HG02571 (cell line): ENCODE data around the gene ZNF845.
A peak's percentile ranks its signal among the peaks of the same experiment; 100 is the strongest.
"Not testable (repeated sequence)": the region's sequence is repeated elsewhere in the genome, so short reads cannot be mapped to it uniquely, and the experiment has no call there.

Experiments used
- ATAC-seq: cut with Tn5 transposase; IDR thresholded peaks from one replicate; pipeline ENCODE4 v1.9.1; 2021; ENCODE audit warnings: mild to moderate bottlenecking, moderate library complexity; ENCODE audit not compliant: unreplicated experiment

Gene ZNF845

DNA sequence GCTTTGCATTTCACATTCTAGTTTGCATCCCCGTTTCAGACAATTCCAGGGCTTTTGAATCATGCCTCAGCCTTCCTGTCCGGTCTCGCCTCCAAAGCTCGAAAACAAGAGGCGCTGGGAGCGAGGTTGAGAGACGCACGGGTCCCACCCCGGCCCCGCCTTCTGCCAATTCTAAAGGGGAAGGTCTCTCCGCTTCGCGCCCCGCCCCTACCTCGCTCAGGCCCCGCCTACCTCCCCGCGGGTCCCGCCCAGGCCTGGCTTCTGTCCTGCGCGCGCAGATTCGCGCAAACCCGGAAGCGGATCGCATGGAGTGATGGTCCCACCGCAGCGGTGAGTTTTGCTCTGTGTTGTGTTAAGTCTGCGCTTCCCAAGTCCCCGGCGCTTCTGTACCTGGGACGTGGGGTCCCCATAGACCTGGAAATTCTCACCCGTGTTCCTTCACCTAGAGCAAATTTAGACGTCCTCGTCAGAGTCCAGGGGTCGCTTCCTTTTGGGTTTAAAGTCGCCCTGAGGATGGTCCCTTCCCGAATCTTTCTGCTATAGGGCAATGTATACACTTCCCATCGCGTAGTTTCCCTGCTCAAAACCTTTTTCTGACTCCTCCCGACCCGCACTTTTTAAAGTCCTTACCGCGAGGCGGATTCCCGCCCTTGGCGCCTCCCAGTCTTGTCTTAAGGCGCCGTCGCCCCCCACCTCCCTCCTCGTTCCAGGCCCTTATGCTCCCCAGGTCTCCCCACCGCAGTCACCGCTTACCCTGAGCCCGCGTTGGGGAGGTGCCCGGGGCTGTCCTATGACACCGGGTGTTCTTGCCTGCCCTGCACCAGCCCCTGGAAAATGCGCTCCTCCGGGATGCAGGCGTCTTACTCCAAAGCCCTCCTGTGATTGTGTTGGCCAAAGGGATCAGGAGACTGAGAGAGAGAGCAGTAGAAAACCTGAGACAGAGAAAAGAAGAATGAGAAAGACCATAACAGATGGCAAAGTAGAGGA, at the start of gene ZNF845:
TSS of gene ZNF845 (plus strand) at position 287 of the 987 bp plus-strand sequence. CDS start 7,559 bp downstream, outside the sequence.
- peak; percentile 93 for ATAC-seq

DNA sequence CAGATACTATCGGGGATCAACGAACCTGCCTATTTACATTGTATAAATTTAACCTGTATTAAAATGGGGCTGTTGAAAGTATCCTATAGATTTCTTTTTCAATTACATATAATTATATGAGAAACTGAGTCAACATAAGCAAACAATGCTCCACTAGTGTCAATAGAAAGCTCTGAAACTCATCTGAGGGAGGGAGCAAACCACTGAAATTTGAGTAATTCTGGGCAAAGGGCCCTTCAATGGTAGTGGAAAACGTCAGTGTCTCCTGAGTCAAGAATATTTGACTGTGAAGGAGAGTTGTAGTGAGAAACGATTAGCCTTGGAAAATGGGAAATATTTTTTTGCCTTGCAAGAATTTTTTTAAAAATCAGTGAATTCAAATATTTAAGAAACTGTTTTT, 48.5 kb upstream of the ZNF845 start:
- ATAC-seq: no peak

DNA sequence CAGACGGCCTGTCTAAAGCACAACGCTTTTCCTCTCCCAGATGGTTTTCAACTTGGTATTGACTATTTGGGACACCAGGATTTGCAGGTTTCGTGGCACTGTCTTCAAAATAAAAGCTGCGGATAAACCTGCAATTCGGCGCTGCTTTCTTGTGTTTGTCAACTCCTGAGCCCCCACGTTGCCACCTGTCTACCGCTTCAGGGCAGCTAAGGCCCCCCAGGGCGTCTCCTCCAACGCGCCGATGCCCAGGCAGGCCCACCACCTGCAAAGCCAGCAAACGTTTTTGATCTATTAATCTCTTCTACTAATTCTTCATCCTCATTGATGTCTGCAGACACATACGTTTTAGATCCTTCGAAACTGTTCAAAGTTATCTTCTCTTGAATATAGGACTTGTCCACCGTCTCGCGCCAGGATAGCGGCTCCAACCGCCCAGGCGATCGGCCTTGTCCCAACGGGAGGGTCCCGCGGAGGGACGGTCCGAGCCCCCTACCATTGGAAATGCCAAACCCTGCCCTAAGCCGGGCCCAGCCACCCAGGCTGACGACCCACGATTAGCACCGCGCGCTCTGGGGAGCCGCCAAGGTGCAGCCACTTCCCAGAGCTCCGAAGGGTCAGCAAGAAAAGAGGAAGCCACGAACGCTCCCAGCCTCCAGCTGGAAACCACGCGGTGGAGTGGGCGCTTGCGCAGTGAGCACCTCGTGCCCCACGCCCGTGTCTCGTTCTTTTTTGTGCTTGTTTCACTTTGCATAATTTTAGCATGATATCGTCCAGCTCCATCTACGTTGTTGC, 42.6 kb upstream of the ZNF845 start:
- no peak for ATAC-seq

DNA sequence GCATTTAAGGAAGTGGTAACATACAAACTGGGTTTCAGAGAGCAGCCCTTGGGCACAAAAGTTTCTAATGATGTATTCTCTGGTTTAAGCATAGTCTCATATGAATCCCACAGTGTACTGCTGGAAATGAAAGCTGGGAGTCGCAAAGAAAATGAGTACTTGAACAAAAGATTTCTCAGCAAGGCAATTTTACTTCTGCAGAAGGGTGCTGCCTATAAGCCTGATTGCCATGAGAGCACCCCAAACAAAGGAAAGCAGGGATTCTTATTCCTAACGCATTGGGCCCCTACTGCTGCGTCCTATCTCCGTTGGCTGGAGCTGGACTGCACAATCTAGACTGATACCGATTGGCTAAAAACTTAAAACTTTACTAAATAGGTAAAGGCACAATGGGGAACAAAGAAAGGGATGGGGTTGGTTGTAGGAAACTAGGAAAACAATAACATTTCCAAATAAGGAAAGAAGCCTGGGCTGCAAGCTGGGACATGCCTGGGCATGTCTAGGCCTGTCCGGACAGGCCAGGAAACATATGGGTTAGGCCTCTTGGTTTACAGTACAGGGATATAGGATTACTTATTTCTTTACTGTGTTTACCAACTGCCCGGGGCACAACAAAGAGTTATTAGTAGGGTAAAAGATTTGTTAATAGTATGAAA, 38.6 kb upstream of the ZNF845 start:
- ATAC-seq: no peak

DNA sequence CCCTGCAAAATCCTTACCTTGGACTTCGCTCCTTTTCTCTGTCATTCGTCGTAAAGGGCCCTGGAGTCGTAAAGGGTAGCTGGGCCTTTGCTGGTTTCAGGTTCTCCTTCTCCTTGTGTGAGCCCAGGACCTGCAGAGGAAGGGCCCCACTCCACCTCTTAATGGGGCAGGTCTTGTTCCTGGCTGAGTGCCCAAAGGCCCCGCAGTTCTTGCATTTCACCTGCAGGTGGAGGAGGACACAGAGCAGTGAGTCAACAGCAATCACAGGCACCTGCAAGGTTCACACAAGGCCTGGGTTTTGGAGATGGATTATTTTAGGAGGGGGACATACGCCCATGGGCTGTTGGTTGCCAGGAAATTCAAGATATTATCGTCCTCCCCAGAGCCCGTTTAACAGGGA, 32.2 kb upstream of the ZNF845 start:
- not testable (repeated sequence) for ATAC-seq

DNA sequence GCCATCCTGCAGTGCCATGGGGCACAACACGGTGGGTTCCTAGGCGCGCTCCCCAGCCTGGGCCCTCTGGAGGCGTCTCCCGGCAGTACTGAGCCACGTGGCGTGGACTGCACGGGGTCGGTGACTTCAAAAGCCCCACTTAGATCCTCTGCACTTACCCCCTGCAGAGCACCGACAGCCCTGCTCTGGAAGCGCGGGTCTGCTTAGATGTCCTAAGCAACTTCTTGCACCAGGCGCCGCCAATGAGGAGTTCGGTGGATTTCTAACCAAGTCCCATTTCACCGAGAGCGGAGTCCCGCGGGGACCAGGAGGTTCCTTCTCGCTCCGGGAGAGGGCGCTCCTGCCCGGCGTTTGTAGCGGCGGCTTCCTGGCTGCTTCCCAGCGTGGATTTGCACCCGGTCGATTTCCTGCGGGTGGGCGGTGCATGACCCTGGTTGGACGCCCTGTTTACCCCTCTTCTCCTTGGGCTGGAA, 25.2 kb upstream of the ZNF845 start:
- no peak for ATAC-seq

DNA sequence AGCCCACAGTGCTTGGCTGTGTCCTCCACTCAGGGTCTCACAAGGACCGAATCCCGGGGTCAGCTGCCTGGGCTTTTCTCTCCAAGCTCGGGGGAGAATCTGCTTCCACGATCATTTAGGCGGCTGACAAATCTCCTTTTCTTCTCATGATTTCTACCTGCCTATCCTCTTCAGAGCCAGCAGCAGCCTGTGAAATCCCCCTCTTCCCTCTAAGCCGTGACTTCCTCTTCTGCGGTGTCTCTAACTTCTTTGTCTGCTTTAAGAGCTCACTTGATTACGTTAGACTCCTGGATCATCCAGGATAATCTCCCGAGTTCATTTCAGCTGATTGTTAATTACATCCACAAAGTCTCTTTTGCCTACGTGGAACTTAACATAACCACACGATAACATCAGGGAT, 22.5 kb upstream of the ZNF845 start:
- ATAC-seq: no peak

DNA sequence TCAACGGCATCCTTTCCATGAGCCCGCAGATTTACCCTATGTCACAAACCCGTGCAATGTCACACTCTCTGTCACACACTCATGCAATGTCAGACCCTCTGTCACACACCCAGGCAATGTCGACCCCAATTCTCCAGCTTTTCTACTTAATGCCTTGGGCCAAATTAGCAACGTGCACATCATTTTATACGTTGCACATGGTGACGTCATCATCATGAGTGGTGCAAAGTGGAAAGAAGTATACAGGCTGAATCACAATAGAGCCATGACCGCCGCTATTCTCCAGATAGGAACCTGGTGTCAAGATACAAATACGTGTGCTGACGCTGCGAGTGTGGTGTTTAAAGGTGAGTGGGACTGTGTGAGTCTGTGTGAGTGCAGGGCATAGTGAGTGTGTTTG, 21.7 kb upstream of the ZNF845 start:
- no peak for ATAC-seq

DNA sequence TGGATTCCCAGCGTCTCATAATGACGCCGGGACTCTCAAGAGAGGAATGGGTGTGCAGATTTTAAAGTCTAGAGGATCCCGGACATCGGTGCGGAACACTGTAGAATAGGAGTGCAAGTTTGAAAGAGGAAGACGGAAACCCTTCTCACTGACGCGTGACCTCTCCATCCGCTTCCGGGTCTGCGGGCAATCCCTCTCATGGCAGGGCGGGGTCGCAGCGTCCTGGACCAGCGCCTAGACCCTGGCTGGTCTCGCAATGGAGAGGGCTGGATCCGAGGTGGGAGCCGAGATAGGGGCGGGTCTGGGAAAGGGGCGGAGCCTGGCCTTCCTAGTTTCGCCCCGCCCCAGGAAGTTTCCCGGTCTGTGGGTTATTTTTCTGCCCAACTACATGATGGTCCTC, 4.6 kb upstream of the ZNF845 start:
- no peak for ATAC-seq

DNA sequence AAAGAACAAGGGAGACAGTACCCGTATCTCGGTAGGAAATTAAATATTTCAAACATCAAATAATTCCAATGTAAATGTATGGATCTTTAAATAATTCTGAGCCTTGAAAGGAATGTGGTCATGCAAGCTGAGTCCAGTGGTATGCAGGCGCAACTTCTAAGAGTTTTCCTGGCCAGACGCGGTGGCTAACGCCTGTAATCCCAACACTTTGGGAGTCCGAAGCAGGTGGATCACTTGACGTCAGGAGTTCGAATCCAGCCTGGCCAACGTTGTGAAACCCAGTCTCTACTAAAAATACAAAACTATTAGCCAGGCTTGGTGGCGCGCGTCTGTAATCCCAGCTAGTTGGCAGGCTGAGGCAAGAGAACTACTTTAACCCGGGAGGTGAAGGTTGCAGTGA, 1.1 kb upstream of the ZNF845 start:
- ATAC-seq: no peak

DNA sequence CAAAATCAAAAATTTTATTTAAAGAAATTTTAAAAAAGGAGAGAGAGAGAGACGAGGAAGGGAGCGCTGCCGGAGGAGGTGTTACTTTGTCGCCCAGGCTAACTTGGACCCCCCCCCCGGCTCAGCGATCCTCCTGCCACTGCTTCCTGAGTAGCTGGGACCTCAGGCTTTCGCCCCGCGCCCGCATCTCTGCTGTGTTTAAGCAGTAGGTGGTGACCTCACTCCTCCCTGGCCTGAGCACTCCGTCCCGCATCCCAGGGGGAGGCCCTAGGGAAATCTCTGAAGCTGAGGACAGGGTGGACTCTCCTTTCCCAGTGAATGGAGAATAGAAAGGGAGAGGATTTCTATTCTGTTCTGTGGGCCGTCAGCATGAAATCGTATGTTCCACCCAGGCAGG, 485 bp upstream of the ZNF845 start:
- no peak for ATAC-seq

DNA sequence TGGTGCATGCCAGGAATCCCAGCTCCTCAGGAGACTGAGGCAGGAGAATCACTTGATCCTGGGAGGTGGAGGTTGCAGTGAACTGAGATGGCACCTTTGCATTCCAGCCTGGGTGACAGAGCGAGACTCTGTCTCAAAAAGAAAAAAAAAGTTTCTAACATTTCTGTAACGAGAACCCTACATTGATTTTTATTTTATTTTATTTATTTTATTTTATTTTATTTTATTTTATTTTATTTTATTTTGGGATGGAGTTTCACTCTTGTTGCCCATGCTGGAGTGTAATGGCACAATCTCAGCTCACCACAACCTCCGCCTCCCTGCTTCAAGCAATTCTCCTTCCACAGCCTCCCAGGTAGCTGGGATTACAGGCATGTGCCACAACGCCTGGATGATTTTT, 10.9 kb downstream of the ZNF845 start:
- not testable (repeated sequence) for ATAC-seq

DNA sequence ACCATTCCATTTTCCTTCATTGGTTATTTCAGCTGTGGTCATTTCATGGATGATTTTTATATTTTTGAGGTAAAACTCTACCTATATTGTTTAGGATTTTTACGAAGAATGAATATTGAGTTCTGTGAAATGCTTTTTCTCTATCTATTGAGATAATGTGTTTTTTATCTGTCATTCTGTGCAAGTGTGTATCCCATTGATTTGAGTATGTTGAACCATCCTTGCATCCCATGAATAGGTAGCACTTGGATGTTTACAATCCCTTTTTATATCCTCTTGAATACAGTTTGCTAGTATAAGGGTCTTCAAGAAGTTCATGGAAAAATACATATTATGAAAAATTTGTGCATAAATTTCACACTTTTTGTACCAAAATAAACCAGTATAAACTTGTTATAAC, 22.2 kb downstream of the ZNF845 start:
- no peak for ATAC-seq

DNA sequence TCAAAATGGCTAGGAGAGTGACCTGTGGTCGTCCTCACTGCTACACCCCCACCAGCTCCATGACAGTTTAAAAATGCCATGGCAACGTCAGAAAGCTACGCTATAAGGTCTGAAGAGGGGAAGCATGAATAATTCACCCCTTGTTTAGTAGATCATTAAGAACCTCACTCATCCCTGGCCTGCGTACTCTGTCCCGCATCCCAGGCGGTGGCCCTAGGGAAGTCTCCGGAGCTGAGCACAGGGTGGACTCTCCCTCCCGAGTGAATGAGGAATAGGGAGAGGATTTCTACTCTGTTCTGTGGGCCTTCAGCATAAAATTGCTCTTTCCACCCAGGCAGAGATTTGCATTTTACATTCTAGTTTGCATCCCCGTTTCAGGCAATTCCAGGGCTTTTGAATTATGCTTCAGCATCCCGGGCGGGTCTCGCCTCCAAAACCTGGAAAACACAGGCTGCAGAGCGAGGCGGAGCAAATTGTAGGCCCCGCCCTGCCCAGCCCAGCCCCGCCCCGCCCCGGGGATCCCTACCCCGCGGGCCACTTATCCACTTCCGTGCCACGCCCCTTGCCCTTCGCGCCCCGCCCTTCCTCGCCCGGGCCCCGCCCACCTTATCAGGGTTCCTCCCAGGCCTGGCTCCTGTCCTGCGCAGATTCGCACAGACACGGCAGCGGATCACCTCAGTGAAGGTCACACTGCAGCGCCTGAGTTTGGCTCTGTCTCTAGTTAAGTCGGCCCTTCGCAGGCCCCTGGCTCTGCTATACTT, 24.5 kb downstream of the ZNF845 start:
- ATAC-seq: no peak

DNA sequence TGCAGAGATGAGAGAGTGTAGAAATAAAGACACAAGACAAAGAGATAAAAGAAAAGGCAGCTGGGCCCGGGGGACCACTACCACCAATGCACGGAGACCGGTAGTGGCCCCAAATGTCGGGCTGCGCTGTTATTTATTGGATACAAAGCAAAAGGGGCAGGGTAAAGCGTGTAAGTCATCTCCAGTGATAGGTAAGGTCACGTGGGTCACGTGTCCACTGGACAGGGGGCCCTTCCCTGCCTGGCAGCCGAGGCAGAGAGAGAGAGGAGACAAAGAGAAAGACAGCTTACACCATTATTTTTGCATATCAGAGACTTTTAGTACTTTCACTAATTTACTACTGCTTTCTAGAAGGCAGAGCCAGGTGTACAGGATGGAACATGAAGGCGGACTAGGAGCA, 26.5 kb downstream of the ZNF845 start:
- ATAC-seq: not testable (repeated sequence)

DNA sequence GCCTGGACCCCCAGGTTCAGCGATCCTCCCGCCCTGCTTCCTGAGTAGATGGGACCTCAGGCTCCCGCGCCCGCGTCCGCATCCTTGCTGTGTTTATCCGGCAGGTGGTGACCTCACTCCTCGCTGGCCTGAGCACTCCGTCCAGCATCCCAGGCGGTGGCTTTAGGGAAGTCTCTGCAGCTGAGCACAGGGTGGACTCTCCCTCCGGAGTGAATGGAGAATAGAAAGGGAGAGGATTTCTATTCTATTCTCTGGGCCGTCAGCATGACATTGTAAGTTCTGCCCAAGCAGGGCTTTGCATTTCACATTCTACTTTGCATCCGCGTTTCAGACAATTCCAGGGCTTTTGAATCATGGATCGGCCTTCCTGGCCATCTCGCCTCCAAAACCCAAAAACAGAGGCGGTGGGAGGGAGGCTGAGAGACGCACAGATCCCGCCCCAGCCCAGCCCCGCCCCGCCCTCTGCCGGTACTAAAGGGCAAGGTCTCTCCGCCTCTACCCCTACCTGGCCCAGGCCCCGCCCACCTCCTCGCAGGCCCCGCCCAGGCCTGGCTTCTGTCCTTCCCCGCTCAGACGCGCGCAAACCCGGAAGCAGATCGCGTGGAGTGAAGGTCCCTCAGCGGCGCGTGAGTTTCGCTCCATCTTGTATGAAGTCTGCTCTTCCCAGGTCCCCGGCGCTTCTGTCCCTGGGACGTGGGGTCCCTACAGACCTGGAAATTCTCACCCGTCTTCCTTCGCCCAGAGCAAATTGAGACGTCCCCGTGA, 31.8 kb downstream of the ZNF845 start, which contains the start of gene ZNF525:
TSS of gene ZNF525 (plus strand) at position 572 of the 765 bp plus-strand sequence. CDS start 6,577 bp downstream, outside the sequence.
- ATAC-seq: peak; percentile 97

DNA sequence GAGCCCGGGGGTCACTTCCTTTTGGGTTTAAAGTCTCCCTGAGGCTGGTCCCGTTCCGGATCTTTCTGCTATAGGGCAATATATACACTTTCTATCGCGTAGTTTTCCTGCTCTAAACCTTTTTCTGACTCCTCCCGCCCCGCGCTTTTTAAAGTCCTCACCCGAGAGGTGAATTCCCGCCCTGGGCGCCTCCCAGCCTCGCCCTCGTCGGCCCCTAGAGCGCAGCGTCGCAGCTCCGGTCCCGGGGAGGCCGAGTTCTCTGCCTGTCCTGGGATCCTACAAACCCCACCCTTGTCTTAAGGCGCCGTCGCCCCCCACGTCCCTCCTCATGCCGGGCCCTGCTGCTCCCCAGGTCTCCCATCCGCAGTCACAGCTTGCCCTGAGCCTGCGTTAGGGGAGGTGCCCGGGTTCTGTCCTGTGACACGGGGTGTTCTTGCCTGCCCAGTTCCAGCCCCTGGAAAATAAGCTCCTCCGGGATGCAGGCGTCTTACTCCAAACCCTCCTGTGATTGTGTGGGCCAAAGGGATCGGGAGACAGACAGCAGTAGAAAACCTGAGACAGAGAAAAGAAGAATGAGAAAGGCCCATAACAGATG, 32.4 kb downstream of the ZNF845 start:
- ATAC-seq: no peak

DNA sequence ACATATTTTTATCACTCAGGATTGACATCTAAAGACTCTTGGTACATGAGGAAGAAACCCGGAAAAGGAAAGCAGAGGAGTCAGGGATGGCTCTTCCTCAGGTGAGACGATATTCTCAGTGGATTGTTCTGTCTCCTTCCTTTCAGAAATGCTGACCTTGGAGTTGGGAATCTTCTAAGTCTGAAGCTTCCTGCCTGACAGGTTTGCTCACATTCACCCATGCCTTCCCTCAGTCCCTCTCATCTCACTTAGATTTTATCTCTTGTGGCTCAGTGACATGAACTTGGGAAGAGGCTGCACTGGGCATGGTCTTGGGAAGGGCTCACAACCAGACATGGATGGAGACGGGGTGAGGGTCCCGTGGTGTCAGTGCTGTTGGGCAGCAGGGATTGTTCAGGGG, 38.6 kb downstream of the ZNF845 start:
- no peak for ATAC-seq

DNA sequence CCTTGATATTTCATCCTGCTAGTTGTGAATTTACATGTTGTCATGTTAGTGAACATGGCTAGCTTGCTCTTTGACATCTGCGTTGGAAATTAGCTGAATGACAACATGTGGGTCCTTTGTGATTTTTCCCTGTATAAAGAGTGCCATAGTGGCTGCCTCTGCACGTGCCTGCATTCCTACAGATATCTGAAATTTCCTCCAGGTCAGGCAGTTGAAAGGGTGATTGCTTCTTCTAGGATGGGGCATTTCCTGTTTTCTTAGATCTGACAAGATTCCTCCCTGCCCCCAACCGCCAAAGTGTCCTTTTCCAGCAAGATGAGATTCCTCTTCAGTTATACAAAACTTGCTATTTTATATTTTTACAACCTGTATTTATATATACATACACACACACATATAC, 40.7 kb downstream of the ZNF845 start:
- no peak for ATAC-seq
